ENCODE results near the gene RALGAPA1.
"Not testable (repeated sequence)": the region's sequence is repeated elsewhere in the genome, so short reads cannot be mapped to it uniquely, and the experiment has no call there.

RALGAPA1 gene

DNA sequence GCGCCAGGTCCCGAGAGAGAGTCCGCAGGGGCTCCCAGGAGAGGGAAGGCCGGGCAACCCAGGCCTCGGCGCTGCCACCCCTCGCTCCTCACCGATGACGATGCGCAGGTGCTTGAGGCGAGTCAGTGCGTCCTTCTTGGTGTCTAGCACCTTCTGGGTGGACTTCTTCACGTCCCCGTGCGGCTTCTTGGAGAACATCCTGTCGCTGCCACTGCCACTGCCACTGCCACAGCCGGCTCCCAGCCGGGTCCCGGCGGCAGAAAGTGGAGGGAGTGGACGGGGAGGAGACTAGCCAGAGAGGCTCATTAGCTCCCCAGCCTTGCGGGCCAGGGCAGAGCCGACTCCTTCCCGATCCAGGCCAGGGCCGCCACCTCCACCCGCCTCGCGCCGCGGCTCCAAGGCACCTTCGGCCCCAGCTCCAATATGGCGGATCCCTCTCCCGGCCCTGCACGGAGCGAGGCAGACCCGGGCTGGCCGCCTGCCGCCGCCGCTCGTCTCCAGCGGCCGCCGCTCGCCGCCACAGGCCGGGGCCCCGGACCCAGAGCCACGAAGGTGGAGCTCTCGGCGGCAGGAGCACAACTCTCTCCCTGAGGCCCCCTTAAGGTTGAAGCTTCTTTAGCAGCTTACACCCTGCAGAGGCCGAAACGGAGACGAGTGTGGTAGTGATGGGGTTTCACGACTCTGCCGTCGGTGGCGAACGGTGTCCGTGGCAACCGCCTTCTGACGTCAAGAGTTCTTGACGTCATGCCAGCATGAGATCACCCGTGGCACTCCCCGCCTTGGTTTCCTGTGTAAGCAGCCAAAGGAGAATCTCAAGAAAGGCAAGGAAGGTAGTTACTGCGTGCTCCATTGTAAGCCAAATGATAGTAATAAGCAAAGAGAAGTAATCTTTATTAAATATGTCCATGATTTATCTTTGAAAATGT lies at the start of gene RALGAPA1:
TSS of gene RALGAPA1 (minus strand) at position 658 of the 926 bp plus-strand sequence. CDS start at position 198, 460 bp downstream.
- Mint-ChIP-seq H3K27ac (peak within 1 kb of the TSS; percentile 89), H3K36me3 (ENCODE audit: low read depth) (peaks cover 10% of the 10 kb centered on the region), H3K4me3 (peak within 1 kb of the TSS; percentile 96), H3K4me1 (ENCODE audit: low read depth) (peaks cover 18% of the 10 kb centered on the region)
- not testable (repeated sequence) for H3K9me3 Mint-ChIP-seq, H3K27me3 Mint-ChIP-seq
- intact Hi-C loops (cut with micrococcal nuclease) = loop anchor here (1.0 kb wide), 1 partner anchor 17 kb away; the partner anchor contains the start of gene BRMS1L

DNA sequence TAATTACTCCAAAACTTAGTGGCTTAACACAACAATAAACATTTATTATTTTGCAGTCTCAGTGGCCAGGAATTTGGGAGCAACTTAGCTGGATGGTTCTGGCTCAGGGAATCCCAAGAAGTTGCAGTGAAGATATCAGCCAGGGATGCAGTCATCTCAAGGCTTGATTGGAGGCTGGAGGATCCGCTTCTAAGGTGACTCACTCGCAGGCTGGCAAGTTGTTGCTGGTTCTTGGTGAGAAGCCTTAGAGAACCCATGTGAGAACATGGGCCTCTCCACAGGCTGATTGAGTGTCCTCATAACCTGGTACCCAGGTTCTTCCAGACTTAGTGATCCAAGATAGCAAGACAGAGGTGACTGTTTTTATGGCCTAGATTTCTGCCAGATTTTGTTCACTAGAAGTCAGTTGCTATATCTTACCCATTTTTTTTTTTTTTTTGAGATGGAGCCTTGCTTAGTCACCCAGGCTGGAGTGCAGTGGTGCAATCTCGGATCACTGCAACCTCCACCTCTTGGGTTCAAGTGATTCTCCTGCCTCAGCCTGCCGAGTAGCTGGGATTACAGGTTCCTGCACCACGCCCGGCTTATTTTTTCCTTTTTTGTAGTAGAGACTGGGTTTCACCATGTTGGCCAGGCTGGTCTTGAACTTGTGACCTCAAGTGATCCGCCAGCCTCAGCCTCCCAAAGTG lies 49.6 kb upstream of the RALGAPA1 start:
- H3K9me3 Mint-ChIP-seq = no peaks in the 10 kb centered on the region
- H3K4me3 Mint-ChIP-seq = no peak overlapping the region
- intact Hi-C loops (cut with micrococcal nuclease) = no loop called here
- no peak overlapping the region for H3K27ac Mint-ChIP-seq
- peaks cover 15% of the 10 kb centered on the region for H3K4me1 Mint-ChIP-seq (ENCODE audit: low read depth)
- H3K27me3 Mint-ChIP-seq = no peaks in the 10 kb centered on the region
- H3K36me3 Mint-ChIP-seq (ENCODE audit: low read depth) = peaks cover 24% of the 10 kb centered on the region

- Mint-ChIP-seq H3K27me3 (no peaks in the 10 kb centered on the region), H3K27ac (no peak overlapping the region), H3K36me3 (ENCODE audit: low read depth) (peaks cover 26% of the 10 kb centered on the region), H3K4me3 (no peak overlapping the region), H3K9me3 (peaks cover 13% of the 10 kb centered on the region), H3K4me1 (ENCODE audit: low read depth) (peaks cover 15% of the 10 kb centered on the region)
- intact Hi-C loops (cut with micrococcal nuclease) = no loop called here
These were observed 46.9 kb upstream of the RALGAPA1 start for GRCh38 chr14:35855876-35856481.

DNA sequence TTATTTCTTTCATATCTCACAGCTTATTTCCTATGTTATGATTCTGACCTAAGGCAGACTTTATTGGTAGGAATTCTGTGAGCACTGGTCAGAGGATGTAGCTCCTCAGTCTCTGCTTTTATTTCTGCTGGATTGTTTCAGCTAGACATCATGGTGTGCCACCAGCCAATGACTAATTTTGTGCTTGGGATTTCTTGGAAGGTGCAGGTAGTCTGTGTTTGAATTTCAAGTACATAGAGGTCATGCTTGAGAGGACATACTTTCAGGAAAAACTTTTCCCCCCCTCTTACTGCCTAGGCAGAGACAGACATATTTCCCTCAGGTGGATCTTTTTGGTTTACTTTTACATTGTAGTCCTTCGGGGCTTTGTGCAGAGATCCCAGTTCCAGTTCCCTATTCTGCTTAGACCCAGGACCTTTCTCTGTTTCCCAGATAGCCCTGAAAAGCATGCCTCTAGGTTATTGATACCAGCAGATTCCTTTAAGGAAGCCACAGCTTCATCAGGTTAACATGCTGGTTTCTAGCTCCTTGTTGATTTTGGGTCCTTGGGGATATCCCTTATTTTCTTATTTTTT lies 45.7 kb upstream of the RALGAPA1 start:
- Mint-ChIP-seq H3K9me3 (peaks cover 14% of the 10 kb centered on the region), H3K27me3 (no peaks in the 10 kb centered on the region), H3K36me3 (ENCODE audit: low read depth) (peaks cover 29% of the 10 kb centered on the region), H3K4me3 (no peak overlapping the region), H3K4me1 (ENCODE audit: low read depth) (peaks cover 15% of the 10 kb centered on the region), H3K27ac (no peak overlapping the region)
- intact Hi-C loops (cut with micrococcal nuclease) = no loop called here

GRCh38 chr14:35853225-35853624 lies 44.1 kb upstream of the RALGAPA1 start:
- Mint-ChIP-seq H3K36me3 (ENCODE audit: low read depth) (peaks cover 15% of the 10 kb centered on the region), H3K4me3 (no peak overlapping the region), H3K4me1 (ENCODE audit: low read depth) (peaks cover 15% of the 10 kb centered on the region), H3K27ac (no peak overlapping the region), H3K27me3 (no peaks in the 10 kb centered on the region), H3K9me3 (peaks cover 14% of the 10 kb centered on the region)
- intact Hi-C loops (cut with micrococcal nuclease) = no loop called here

- intact Hi-C loops (cut with micrococcal nuclease) = no loop called here
- H3K27me3 Mint-ChIP-seq = no peaks in the 10 kb centered on the region
- H3K9me3 Mint-ChIP-seq = peaks cover 14% of the 10 kb centered on the region
These were observed 42.7 kb upstream of the RALGAPA1 start for GRCh38 chr14:35851823-35852222.

DNA sequence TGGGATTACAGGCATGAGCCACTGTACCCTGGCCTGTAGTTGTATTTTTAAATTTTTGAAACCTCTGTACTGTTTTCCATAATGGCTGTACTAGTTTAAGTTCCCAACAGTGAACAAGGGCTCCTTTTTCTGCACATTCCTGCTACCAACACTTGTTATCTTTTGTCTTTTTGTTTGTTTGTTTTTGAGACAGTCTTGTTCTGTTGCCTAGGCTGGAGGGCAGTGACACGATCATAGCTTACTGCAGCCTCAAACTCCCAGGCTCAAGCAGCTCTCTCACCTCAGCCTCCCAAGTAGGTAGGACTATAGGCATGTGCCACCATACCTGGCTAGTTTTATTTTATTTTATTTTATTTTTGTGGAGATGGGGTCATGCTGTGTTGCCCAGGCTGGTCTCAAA lies 40.0 kb upstream of the RALGAPA1 start:
- no peak overlapping the region for H3K27ac Mint-ChIP-seq

More at GRCh38 chr14:35851823-35852222, 42.7 kb upstream of the RALGAPA1 start:
- Mint-ChIP-seq H3K4me3 (no peak overlapping the region), H3K27ac (no peak overlapping the region), H3K4me1 (ENCODE audit: low read depth) (peaks cover 15% of the 10 kb centered on the region), H3K36me3 (ENCODE audit: low read depth) (peaks cover 14% of the 10 kb centered on the region)

DNA sequence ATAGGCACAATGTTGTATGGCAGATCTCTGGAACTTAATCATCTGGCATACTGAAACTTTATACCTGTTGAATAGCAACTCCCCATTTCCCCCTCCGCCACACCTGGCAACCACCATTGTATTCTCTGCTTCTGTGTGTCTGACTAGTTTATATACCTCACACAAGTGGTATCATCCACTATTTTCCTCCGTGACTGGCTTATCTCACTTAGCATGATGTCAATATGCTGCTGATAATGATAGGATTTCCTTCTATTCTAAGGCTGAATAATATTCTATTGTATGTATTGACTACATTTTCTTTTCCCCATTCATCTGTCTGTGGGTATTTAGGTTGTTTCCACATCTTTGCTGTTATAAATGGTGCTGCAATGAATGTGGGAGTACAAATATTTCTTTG lies 38.5 kb upstream of the RALGAPA1 start:
- no peak overlapping the region for H3K4me3 Mint-ChIP-seq
- H3K9me3 Mint-ChIP-seq = peaks cover 20% of the 10 kb centered on the region
- H3K27me3 Mint-ChIP-seq = no peaks in the 10 kb centered on the region
- no peaks in the 10 kb centered on the region for H3K4me1 Mint-ChIP-seq (ENCODE audit: low read depth)
- no peak overlapping the region for H3K27ac Mint-ChIP-seq
- intact Hi-C loops (cut with micrococcal nuclease) = no loop called here
- H3K36me3 Mint-ChIP-seq (ENCODE audit: low read depth) = peaks cover 33% of the 10 kb centered on the region

More for the DNA sequence above, 40.0 kb upstream of the RALGAPA1 start:
- Mint-ChIP-seq H3K9me3 (peaks cover 14% of the 10 kb centered on the region), H3K27me3 (no peaks in the 10 kb centered on the region), H3K4me3 (no peak overlapping the region), H3K36me3 (ENCODE audit: low read depth) (peaks cover 18% of the 10 kb centered on the region), H3K4me1 (ENCODE audit: low read depth) (peaks cover under 1% of the 10 kb centered on the region)
- intact Hi-C loops (cut with micrococcal nuclease) = no loop called here

- H3K4me3 Mint-ChIP-seq = no peak overlapping the region
- H3K9me3 Mint-ChIP-seq = peaks cover 38% of the 10 kb centered on the region
- intact Hi-C loops (cut with micrococcal nuclease) = no loop called here
- H3K36me3 Mint-ChIP-seq (ENCODE audit: low read depth) = peaks cover 50% of the 10 kb centered on the region
- no peaks in the 10 kb centered on the region for H3K27me3 Mint-ChIP-seq
- H3K27ac Mint-ChIP-seq = no peak overlapping the region
- H3K4me1 Mint-ChIP-seq (ENCODE audit: low read depth) = no peaks in the 10 kb centered on the region
These were observed 35.4 kb upstream of the RALGAPA1 start for GRCh38 chr14:35844494-35844893.

DNA sequence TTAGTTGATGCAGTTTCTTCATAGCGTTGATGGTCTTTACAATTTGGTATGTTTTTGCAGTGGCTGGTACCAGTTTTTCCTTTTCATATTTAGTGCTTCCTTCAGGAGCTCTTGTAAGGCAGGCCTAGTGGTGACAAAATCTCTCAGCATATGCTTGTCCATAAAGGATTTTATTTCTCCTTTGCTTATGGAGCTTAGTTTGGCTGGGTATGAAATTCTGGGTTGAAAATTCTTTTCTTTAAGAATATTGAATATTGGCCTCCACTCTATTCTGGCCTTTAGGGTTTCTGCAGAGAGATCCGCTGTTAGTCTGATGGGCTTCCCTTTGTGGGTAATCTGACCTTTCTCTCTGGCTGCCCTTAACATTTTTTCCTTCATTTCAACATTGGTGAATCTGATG lies 33.1 kb upstream of the RALGAPA1 start:
- H3K4me1 Mint-ChIP-seq (ENCODE audit: low read depth); H3K27ac Mint-ChIP-seq; intact Hi-C loops (cut with micrococcal nuclease); H3K27me3 Mint-ChIP-seq; H3K4me3 Mint-ChIP-seq: not testable (repeated sequence)
- Mint-ChIP-seq H3K36me3 (ENCODE audit: low read depth) (peaks cover 72% of the 10 kb centered on the region), H3K9me3 (peaks cover 45% of the 10 kb centered on the region)

DNA sequence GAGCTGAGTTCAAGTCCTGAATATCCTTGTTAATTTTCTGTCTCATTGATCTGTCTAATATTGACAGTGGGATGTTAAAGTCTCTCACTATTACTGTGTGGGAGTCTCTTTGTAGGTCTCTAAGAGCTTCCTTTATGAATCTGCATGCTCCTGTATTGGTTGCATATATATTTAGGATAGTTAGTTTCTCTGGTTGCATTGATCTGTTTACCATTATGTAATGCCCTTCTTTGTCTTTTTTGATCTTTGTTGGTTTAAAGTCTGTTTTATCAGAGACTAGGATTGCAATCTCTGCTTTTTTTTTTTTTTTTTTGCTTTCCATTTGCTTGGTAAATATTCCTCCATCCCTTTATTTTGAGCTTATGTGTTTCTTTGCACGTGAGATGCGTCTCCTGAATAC lies 32.6 kb upstream of the RALGAPA1 start:
- intact Hi-C loops (cut with micrococcal nuclease); H3K4me1 Mint-ChIP-seq (ENCODE audit: low read depth); H3K4me3 Mint-ChIP-seq; H3K27ac Mint-ChIP-seq; H3K27me3 Mint-ChIP-seq: not testable (repeated sequence)
- peaks cover 75% of the 10 kb centered on the region for H3K36me3 Mint-ChIP-seq (ENCODE audit: low read depth)
- peaks cover 45% of the 10 kb centered on the region for H3K9me3 Mint-ChIP-seq

DNA sequence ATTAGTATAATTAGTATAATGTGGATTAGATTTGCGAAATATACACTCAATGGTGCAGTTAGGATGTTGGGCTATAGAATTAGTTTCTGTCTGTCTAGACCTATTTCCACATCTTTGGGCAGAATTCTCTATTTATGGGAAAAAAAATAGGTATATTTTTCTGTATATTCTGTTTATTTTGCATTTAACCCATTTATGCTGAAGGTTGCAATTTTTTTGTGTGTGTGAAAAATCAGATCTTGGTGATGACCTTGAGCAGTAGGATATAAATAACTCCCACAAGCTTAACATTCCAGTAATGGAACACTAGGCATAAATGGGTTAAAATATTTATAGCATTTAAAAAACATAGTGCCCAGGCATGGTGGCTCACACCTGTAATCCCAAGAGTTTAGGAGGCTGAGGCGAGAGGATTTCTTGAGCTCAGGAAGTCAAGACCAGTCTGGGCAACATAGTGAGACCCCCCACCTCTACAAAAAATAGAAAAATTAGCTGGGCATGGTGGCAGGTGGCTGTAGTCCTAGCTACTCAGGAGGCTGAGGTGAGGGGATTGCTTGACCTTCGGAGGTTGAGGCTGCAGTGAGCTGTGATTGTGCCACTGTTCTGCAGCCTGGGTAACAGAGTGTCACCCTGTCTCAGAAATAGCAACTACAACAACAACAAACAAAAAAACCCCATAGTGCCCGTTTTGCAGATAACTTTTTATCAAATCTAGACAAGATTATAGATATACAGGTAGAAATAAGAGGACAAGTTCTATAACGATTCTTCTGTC lies 26.3 kb upstream of the RALGAPA1 start:
- no peaks in the 10 kb centered on the region for H3K4me1 Mint-ChIP-seq (ENCODE audit: low read depth)
- no peak overlapping the region for H3K27ac Mint-ChIP-seq
- H3K4me3 Mint-ChIP-seq = no peak overlapping the region
- H3K9me3 Mint-ChIP-seq = peaks cover 17% of the 10 kb centered on the region
- H3K36me3 Mint-ChIP-seq (ENCODE audit: low read depth) = peaks cover 48% of the 10 kb centered on the region
- no peaks in the 10 kb centered on the region for H3K27me3 Mint-ChIP-seq
- intact Hi-C loops (cut with micrococcal nuclease) = no loop called here

- Mint-ChIP-seq H3K4me1 (ENCODE audit: low read depth) (peaks cover 17% of the 10 kb centered on the region), H3K36me3 (ENCODE audit: low read depth) (peaks cover 19% of the 10 kb centered on the region), H3K4me3 (no peak overlapping the region), H3K27me3 (peaks cover 7% of the 10 kb centered on the region), H3K27ac (no peak overlapping the region), H3K9me3 (no peaks in the 10 kb centered on the region)
- intact Hi-C loops (cut with micrococcal nuclease) = loop anchor here (5.0 kb wide), 1 partner anchor 493 kb away; the partner anchor contains the start of gene MBIP
These were observed 20.4 kb upstream of the RALGAPA1 start for GRCh38 chr14:35829449-35829848.

Data from dendritic cell treated with granulocyte-macrophage colony-stimulating factor and Interleukin-4, amounts not matched to agents 40 ng/mL and 50 ng/mL, for 4 days (primary cell).